Non-pigmented ciliary epithelial cell (primary cell): Measurements from ENCODE around the gene AK2.
"Not testable (repeated sequence)": the region's sequence is repeated elsewhere in the genome, so short reads cannot be mapped to it uniquely, and the experiment has no call there.

ENCODE experiments used
- DNase-seq: peaks from one replicate; pipeline ENCODE4 v3.0.0-alpha.2; 2010; ENCODE audit warnings: low read depth

Gene AK2

DNA sequence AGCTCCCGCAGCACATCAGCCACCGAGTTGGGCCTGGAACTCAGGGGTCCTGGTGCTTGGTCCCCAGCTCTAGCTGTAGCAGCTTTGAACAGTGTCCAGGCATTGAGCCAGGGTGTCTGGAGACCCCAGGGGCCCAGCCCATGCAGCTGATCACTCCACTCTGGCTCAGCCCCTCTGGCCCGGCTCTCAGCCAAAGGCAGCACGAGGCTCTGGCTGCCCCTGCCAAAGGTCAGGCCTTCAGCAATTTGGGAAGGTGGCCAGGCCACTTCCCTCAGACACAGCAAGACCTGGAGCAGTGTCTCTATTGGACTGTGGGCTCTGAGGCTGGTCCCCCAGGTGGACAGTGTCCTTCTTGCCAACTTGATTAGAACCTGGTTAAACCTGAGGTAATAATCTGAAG lies 37.7 kb downstream of the AK2 start:
- no peak for DNase-seq

DNA sequence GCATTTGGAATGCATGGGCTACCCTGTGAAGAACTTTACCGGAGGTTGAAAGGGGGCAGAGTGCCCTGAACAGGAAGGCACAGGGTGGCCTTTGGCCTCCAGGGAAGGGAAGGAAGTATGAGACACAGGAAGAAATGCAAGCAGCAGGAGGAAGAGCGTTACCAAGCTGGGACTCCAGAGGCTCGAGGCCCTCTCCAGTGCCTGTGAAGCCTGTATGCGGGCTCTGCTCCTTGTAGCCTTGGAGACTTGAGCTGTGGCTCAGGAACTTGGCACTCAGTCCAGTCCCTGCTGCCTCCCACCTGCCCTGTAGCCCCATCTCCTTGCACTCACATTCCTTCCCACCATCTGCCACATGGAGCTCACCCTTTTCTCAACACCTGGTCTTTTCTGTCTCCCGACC lies 38.6 kb downstream of the AK2 start:
- no peak for DNase-seq

DNA sequence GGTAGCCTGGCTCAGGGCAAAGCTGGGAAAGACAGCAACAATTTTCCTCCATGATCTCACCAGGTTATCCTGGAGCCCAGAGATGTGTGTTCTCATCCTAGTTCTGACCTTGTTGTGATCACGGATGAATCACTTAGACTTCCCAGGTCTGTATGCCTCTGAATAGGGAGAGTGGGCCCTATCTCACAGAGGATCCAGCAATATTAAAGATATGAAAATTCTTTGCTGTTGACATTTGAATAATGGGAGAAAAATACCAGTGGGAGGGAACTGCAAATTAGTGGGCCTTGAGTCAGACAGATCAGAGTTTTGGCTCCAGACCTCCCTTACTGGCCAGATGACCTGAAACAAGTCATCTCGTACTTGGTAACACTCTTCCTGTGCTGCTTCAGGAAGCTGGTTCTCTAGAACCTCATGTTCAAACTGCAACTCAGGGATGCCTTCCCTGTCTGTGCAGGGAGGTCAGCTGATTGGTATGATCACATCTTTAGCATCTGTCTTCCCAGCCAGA lies 39.2 kb downstream of the AK2 start:
- DNase-seq, result no peak

DNA sequence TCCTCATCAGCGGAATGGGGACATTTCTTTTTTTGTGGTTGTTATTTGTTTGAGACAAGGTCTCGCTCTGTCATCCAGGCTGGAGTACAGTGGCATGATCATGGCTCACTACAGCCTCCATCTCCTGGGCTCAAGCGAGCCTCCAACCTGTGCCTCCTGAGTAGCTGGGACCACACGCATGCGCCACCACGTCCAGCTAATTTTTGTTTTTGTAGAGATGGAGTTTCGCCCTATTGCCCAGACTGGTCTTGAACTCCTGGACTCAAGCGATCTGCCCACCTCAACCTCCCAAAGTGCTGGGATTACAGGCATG lies 43.4 kb downstream of the AK2 start:
- not testable (repeated sequence) for DNase-seq

DNA sequence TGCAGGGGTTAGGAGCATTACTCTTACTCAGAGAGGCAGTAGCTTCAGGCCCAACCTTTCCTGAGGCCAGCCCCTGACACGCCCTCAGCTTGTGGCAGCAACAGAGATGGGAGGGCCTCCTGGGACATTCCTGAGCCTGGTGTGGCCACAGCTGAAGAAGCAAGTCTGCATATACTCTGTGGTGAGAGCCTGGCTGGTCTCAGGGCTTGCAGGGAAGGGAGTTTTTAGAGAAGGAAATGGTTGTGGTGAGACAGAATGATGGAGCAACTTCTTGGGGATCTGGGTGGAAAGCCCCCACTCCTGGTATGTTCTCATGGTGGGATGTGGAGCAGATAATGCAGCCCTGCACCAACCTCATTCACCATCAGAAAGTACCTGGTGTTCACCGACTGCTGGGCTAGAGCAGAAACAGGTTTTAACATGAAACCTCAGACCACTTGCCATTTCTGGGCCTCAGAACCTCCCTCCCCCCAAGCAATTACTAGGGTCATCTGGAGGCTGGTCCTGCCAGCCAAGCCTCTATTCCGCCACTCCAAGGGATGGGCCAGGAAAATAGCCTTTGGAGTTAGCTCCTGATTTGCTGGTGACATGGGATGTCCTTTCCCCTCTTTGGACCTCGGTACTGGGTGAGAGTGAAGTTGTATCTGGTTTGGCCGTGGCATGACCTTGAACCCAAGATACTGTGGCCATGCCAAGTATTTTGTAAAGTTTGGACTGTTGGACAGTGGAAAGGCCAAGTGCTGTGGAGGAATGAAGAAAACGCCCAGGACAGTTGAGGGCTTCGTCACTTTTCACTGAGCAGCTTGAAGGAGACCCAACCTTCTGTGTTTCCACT lies 44.0 kb downstream of the AK2 start:
- peak; percentile 90 for DNase-seq

DNA sequence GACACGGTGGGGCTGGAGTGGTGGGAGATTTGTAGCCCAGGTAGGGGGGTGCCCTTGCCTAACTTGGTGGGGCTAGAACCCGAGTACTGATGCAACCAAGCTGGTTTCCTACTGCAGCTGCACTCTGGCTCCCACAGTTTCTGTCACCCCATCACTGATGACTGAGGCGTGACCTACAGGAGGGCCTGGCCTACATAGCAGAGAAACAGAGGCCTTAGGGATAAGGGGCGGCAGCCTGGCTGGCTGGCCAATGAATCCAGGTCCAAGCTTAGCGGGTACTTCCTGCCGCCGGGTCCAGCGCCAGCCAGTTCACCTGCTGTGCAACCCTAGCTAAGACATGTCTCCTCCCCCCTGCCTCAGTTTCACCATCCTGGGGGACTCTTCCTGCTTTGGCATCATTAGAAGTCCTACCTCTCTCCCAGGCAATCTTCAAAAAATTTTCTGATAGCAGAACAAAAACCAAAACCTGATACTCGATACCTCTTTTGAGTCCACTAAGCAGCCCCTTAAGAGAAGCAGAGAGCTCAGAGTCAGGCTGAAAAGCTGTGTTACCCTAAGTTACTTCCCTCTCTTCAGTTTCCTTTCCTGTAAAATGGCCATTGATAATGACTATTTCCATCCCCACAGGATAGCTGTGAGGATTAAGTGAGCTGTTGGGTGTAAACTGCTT lies 44.7 kb downstream of the AK2 start:
- DNase-seq, result no peak

DNA sequence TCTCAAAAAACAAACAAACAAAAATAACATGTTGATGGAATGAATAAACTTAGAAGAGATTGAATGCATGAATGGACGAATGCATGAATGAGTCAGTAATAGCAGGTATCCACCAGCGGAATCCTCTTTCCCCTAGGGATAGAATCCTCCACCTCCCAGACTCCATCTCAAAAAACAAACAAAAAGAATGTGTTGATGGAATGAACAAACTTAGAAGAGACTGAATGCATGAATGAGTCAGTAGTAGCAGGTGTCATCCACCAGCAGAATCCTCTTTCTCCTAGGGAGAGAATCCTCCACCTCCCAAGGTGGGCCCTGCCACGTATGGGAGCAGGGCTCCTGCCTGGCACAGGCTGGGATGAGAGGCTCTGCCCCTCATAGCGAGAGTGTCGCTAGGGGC lies 45.3 kb downstream of the AK2 start:
- no peak for DNase-seq

DNA sequence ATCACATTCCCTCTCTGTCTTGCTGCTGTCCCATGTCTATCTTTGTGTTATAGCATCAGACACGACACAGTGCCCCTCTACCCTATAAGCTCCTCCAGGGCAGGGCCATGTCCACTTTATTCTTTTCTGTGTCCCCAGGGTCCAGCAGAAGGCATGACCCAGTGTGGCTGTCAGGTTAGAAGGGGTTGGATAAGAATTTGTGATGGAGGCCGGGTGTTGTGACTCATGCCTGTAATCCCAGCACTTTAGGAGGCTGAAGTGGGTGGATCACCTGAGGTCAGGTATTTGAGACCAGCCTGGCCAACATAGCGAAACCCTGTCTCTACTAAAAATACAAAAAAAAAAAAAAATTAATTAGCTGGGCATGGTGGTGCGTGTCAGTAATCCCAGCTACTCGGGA lies 45.8 kb downstream of the AK2 start:
- DNase-seq, result no peak

DNA sequence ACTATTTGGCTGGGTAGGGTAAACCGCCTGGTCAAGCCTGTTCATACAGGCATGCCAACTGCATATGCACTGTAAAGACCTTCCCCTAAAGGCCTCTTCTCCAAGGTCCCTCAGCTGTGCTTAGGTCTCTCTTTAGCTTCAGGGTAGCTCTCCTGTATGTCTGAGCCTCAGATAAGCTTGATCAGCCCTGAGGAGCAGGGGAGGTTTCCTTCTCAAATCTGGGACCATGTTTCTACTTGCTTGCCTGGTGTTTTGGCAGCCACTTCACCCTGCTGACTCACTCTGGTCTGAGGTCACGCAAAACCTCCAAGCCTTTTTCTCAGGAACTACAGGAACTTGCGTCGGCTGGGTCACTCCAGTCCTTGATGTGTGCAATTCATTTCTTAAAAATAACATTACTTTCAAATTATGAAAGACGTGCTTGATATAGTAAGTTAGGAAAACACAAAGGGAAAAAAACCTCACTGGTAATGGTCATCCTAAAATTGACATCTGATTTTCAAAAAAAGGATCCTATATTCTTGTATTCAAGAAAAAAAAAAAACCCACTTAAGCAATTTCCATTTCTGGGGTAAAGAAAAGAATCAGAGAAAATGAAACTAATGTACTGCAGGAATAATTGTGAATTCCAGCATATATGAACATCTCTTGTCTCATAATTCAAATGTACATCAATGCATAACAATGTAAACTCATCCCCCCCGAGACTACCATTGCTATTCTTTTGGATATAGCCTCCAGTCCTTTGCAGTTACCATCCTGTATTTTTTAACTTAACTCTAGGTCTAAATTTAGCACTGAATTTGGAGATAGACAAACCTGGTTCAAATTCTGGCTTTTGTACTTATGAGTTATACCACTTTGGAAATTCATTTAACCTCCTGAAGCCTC lies 47.3 kb downstream of the AK2 start:
- DNase-seq, result peak; percentile 95

DNA sequence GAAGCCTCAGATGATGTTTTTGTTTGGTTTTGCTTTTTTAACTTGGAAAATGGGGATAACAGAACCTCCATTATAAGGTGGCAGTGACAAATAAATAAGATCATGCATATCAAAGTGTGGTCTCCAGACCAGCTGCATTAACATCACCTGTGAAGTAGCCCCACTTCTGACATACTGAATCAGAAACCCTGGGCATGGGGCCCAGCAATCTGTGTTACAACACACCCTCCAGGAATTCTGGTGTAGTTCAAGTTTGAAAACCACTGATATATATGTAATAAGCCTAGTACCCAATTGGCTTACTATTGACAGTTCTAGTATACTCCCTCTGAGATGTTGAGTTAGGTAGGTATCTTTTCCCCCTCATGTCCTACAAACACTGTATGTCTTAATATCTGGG lies 48.0 kb downstream of the AK2 start:
- no peak for DNase-seq

DNA sequence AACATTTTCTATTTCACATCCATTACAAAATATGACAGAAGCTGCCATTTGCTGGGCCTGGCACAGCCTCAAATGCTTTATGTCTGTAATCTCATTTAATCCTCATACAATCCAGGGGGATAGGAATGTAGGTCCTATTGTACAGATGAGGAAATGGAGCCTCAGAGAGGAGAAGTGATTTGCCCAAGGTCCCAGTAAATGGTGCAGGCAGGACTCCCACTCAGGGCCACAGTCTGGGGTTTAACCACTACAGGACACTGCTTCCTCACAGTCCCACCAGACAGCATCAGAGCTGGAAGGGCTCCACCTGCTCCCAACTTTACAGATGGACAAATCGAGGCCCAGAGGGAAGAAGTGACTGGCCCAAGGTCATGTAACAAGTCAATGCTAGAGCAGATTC lies 51.5 kb downstream of the AK2 start:
- no peak for DNase-seq

DNA sequence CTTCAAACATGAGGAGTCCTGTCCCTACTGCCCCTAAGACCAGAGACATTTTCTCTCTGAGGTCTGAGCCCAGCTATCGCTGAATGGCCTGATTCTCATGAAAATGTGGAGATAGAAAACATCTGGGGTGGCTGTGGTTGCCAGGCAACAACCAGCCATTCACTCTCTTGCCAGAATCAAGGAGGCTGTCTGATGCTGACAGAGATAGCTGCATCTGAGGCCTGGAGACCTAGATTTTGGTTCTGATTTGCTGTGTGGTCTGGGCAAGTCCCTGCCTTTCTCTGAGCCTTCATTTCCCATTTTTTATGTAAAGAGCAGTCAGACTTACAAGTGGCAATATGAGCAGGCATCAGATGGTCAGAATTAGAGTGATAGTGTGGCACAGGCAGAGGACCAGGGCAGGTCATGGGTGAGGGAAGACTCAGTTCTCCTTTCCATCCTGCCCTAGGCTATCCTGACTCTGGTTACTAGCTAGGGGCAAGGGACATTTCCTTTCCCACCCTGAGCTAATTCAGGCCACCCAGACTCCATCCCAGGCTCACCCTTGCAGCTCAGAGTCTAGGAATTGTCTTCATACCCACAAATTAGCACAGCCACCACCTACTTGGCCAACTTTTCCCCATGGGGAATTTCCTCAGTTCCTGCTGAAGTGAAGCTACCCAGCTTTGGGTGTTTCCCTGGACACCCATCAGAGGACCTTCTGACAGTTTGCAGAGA lies 52.1 kb downstream of the AK2 start:
- DNase-seq, result no peak

DNA sequence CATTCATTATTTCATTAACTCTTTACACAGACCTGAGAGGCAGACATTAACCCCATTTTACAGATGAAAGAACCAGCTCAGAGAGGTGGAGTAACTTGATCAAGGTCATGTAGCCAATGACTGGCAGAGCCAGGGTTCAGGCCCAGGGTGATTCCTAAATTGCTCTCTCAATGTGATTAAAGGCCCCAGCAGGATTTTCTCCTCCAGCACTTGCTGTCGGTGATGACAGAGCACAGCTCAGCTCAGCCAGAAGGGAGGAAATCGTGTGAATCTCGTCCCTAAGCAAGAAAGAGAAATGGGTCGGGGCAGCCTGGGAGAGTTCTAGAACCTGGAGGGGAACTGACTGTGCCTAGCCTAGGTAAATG lies 52.6 kb downstream of the AK2 start:
- no peak for DNase-seq

DNA sequence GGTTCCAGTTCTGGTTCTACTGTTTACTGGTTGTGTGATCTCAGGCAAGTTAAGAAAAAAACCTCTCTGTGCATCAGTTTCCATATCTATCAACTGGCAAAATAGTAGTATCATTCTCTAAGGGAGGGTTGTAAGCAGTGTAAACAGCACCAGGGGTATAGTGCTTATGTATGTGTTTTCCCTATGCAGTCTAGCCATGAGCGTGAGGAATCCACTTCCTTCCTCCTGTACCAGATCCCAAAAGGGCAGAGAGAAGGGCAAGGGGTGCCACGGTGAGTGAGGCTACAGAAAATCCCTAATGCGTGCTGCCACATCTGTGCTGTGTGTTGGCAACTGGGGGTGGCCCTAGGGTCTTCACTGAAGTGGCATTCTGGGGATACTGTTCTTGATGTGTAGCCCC lies 53.7 kb downstream of the AK2 start:
- no peak for DNase-seq

DNA sequence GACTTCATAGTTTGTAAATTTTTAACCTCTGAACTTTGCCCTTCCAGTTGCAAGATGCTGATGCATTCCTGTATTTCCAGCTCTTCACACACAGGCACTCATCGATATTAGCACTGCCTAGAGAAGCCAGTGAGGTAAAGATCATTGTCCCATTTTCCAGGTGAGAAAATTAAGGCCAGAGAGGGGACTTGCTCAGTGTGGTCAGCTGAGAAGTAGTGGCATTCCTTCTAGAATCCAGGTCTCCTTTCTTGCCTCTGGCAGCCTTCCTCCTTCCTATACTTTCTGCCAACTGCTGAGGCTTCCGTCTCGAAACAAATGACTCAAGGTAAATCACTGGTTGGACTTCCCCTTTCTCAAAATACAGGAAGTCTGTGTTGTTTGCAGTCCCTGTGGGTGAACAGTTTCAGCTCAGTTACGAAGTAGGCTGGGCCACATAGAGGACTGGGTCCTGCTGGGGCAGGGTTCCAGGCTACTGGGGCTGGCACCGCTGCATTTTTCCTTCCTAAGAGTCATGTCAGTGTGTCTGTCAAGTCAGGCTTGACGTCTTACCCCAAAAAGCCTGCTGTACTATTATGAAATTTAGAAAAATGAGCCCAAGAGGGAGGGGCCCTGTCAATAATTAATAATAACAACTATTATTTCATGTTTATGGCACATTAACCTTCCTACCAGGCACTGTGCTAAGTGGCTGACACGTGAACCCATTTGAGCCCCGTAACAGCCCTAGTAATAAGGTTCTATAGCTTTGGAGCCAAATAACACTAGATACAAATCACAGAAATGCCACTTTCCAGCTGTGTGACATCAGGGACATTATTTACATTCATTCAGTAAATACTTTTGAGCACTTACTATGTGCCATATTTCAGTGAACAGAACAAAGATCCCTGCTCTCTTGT lies 55.4 kb downstream of the AK2 start:
- DNase-seq, result peak; percentile 84

DNA sequence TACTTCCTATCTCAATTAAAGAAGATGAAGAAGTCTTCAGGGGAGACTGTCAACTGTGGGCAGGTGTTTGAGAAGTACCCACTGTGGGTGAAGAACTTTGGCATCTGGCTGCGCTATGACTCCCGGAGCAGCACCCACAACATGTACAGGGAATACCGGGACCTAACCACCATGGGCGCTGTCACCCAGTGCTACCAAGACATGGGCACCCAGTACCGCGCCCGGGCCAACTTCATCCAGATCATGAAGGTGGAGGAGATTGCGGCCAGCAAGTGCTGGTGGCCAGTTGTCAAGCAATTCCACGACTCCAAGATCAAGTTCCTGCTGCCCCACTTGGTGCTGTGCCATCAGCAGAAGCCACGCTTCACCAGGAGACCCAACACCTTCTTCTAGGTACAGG lies 56.6 kb downstream of the AK2 start:
- DNase-seq, result no peak

DNA sequence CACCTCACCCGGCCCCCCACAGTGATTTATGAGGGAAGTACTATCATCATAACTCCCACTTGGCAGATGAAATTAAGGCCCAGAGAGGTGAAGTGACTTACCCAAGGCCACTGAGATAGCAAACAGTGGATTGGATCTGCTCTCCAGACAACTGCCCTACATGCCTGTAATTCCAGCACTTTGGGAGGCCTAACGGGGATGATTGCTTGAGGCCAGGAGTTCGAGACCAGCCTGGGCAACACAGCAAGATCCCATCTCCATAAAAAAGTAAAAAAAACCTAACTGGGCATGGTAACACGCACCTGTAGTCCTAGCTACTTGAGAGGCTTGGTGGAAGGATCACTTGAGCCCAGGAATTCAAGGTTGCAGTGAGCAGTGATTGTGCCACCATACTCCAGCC lies 57.8 kb downstream of the AK2 start:
- DNase-seq, result no peak

DNA sequence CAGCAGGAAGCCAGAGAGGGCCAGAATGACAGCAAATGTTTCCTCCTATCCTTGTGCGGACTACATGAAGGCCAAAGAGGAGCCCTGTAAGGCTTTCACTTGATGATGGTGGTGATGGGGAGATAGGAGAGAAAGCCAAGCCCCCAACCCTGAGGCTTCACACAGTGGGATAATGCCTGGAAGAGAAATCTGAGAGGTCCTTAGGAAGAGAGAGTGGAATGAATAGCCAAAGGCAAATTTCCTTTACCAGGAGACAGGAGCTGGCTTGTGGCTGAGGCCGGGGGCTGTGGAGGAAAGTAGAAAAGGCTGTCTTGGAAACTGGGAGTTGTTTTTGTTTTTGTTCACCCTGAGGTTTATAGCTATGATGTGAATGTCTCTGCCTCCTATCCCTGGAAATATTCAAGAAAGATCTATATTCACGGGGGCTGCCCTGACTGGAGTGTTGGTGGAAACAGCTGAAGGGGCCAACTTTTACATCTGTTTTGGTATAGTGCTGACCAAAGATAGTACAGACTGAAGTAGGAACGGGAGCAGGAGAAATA lies 59.1 kb downstream of the AK2 start:
- DNase-seq, result no peak

DNA sequence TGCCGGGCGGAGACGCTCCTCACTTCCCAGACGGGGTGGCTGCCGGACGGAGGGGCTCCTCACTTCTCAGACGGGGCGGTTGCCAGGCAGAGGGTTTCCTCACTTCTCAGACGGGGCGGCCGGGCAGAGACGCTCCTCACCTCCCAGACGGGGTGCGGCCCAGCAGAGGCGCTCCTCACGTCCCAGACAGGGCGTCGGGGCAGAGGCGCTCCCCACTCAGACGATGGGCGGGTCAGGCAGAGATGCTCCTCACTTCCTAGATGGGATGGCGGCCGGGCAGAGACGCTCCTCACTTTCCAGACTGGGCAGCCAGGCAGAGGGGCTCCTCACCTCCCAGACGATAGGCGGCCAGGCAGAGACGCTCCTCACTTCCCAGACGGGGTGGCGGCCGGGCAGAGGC lies 61.6 kb downstream of the AK2 start:
- DNase-seq, result not testable (repeated sequence)

DNA sequence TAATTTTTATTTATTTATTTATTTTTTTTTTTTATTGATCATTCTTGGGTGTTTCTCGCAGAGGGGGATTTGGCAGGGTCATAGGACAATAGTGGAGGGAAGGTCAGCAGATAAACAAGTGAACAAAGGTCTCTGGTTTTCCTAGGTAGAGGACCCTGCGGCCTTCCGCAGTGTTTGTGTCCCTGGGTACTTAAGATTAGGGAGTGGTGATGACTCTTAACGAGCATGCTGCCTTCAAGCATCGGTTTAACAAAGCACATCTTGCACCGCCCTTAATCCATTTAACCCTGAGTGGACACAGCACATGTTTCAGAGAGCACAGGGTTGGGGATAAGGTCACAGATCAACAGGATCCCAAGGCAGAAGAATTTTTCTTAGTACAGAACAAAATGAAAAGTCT lies 63.2 kb downstream of the AK2 start:
- not testable (repeated sequence) for DNase-seq
